ENCODE data around the gene ASB10.

- TF ChIP-seq EZH2 (IDR thresholded peaks at IDR 0.05; ENCODE audit: low read length, missing control alignments) (no peak), CTCF (conservative IDR thresholded peaks at IDR 0.05 in 1 of 2, IDR thresholded peaks at IDR 0.05 in 1 of 2; ENCODE audit: low read depth in 1 of 2, low read length in 2 of 2) (no peak)
Measured at GRCh38 chr7:151138153-151138851, 48.7 kb downstream of the ASB10 start.

All from fibroblast of lung (primary cell).